Gastrocnemius medialis (tissue), 4 donors: ENCODE data around the gene XYLT1. TPM values are rescaled to one million over a fixed set of nuclear protein-coding genes. Genes with fewer than 3 reads are reported as not detected.

ENCODE experiments used
- ATAC-seq, 2 donors: fragments of 150-250 bp; one replicate each; pipeline ENCODE4 v1.9.1; 2016
- DNase-seq, 2 donors: peaks; one replicate each; pipeline ENCODE4 v3.0.0-alpha.2; 2019
- H3K27ac ChIP-seq, 4 donors: fragments of 200-600 bp; sonication (generic); 1 replicate in 1 of 4; 2 replicates in 3 of 4; pipeline ENCODE4 v1.5.1; 2016 to 2018; ENCODE audit warnings: mild to moderate bottlenecking in 2 of 4, moderate library complexity in 1 of 4
- H3K27me3 ChIP-seq, 3 donors: fragments of 200-600 bp; sonication (generic) in 2 of 3; 1 replicate in 1 of 3; 2 replicates in 2 of 3; pipeline versions ENCODE4 v1.5.1 to v1.6.0; 2016 to 2019; ENCODE audit warnings: mild to moderate bottlenecking in 1 of 3, moderate library complexity in 1 of 3
- H3K36me3 ChIP-seq, 2 donors: fragments of 200-600 bp; sonication (generic) in 1 of 2; one replicate each; pipeline ENCODE4 v1.5.1; 2017 to 2018
- H3K4me1 ChIP-seq, 2 donors: fragments of 200-600 bp; sonication (generic) in 1 of 2; one replicate each; pipeline ENCODE4 v1.5.1; 2016 to 2017; ENCODE audit warnings: mild to moderate bottlenecking in 2 of 2
- H3K4me3 ChIP-seq, 4 donors: fragments of 200-600 bp; sonication (generic) in 3 of 4; 1 replicate in 1 of 4; 2 replicates in 3 of 4; pipeline ENCODE4 v1.5.1; 2016 to 2019; ENCODE audit warnings: mild to moderate bottlenecking in 2 of 4
- H3K9me3 ChIP-seq, 3 donors: fragments of 200-600 bp; sonication (generic) in 2 of 3; 1 replicate in 1 of 3; 2 replicates in 2 of 3; pipeline ENCODE4 v1.5.1; 2016 to 2019
- CTCF ChIP-seq, 5 experiments: fragments of 450-650 bp in 3 of 5; fragments of 200-600 bp in 2 of 5; sonication (generic) in 2 of 5; IDR thresholded peaks in 4 of 5; conservative IDR thresholded peaks in 1 of 5; 1 replicate in 4 of 5; 2 replicates in 1 of 5; pipeline ENCODE4 v1.5.1; 2016 to 2019; ENCODE audit warnings: antibody characterized with exemption in 5 of 5, mild to moderate bottlenecking in 3 of 5, moderate library complexity in 3 of 5
- POLR2A ChIP-seq, 2 donors: fragments of 450-650 bp; IDR thresholded peaks; one replicate each; pipeline ENCODE4 v1.6.1; 2017; ENCODE audit warnings: antibody characterized with exemption in 2 of 2, mild to moderate bottlenecking in 2 of 2, moderate library complexity in 2 of 2
- in situ Hi-C, 4 donors: fragments of 200-750 bp; cut with MboI; loops; one replicate each; pipeline versions ENCODE4 v1.15.0 to v1.8.0; 2017; ENCODE audit warnings: low sequenced_read_pairs in 4 of 4
- intact Hi-C: fragments of 100-400 bp; cut with DNase I; formaldehyde crosslinking; loops from one replicate; pipeline ENCODE4 v1.15.1; 2023; ENCODE audit warnings: low total_unique reads
- total RNA-seq, 4 donors: library from RNA; depleted of rRNA; stranded (reverse); fragments of >200 nt; gene quantifications; one replicate each; pipeline versions ENCODE4 v1.1.0 to v1.2.3, GENCODE V29; 2016

The XYLT1 gene
- total RNA-seq, 4 donors from 2014 or later = 0.87 to 7.9 (median 1.4) TPM

- in situ Hi-C loops = no loop called here
- DNase-seq (no peak), ATAC-seq (no peak)
- intact Hi-C loops = no loop called here
- Histone ChIP-seq H3K27me3 (no peaks in the 10 kb centered on the region), H3K27ac (no peak overlapping the region), H3K36me3 (no peaks in the 10 kb centered on the region), H3K4me3 (no peak overlapping the region), H3K9me3 (no peaks in the 10 kb centered on the region), H3K4me1 (no peaks in the 10 kb centered on the region)
- TF ChIP-seq CTCF (IDR thresholded peaks at IDR 0.05 in 4 of 5, conservative IDR thresholded peaks at IDR 0.05 in 1 of 5) (no peak), POLR2A (IDR thresholded peaks at IDR 0.05) (no peak)
Observed at GRCh38 chr16:17424771-17425170, 46.0 kb downstream of the XYLT1 start.

GRCh38 chr16:17423221-17423620 is 47.5 kb downstream of the XYLT1 start:
- H3K4me1 ChIP-seq = no peaks in the 10 kb centered on the region
- ATAC-seq (no peak), DNase-seq (no peak)
- no peaks in the 10 kb centered on the region for H3K36me3 ChIP-seq
- H3K9me3 ChIP-seq = no peaks in the 10 kb centered on the region
- no peak overlapping the region for H3K4me3 ChIP-seq
- no peaks in the 10 kb centered on the region for H3K27me3 ChIP-seq
- TF ChIP-seq CTCF (IDR thresholded peaks at IDR 0.05 in 4 of 5, conservative IDR thresholded peaks at IDR 0.05 in 1 of 5) (no peak), POLR2A (IDR thresholded peaks at IDR 0.05) (no peak)
- no peak overlapping the region for H3K27ac ChIP-seq
- in situ Hi-C loops (no loop called here), intact Hi-C loops (no loop called here)

- DNase-seq = no peak
- H3K4me1 ChIP-seq = no peaks in the 10 kb centered on the region
- no peaks in the 10 kb centered on the region for H3K36me3 ChIP-seq
- intact Hi-C loops (no loop called here), in situ Hi-C loops (no loop called here)
- H3K9me3 ChIP-seq = no peaks in the 10 kb centered on the region
- no peak overlapping the region for H3K4me3 ChIP-seq
- H3K27me3 ChIP-seq = no peaks in the 10 kb centered on the region
- TF ChIP-seq POLR2A (IDR thresholded peaks at IDR 0.05) (no peak), CTCF (IDR thresholded peaks at IDR 0.05 in 4 of 5, conservative IDR thresholded peaks at IDR 0.05 in 1 of 5) (no peak)
- H3K27ac ChIP-seq = no peak overlapping the region
- ATAC-seq = no peak
Observed at GRCh38 chr16:17420816-17421215, 49.9 kb downstream of the XYLT1 start.

- Histone ChIP-seq H3K27ac (no peak overlapping the region), H3K4me3 (no peak overlapping the region), H3K9me3 (no peaks in the 10 kb centered on the region), H3K36me3 (no peaks in the 10 kb centered on the region), H3K27me3 (no peaks in the 10 kb centered on the region), H3K4me1 (no peaks in the 10 kb centered on the region)
- DNase-seq (no peak), ATAC-seq (no peak)
- TF ChIP-seq CTCF (IDR thresholded peaks at IDR 0.05 in 4 of 5, conservative IDR thresholded peaks at IDR 0.05 in 1 of 5) = no peak
- TF ChIP-seq POLR2A (IDR thresholded peaks at IDR 0.05) = no peak
- intact Hi-C loops = no loop called here
- in situ Hi-C loops = no loop called here
Observed at GRCh38 chr16:17419266-17419665, 51.5 kb downstream of the XYLT1 start.

GRCh38 chr16:17417740-17418139 is 53.0 kb downstream of the XYLT1 start:
- Histone ChIP-seq H3K27me3 (no peaks in the 10 kb centered on the region), H3K36me3 (no peaks in the 10 kb centered on the region), H3K4me1 (no peaks in the 10 kb centered on the region), H3K4me3 (no peak overlapping the region), H3K27ac (no peak overlapping the region), H3K9me3 (no peaks in the 10 kb centered on the region)
- no peak for ATAC-seq
- no peak for DNase-seq
- TF ChIP-seq CTCF (IDR thresholded peaks at IDR 0.05 in 4 of 5, conservative IDR thresholded peaks at IDR 0.05 in 1 of 5) = no peak
- TF ChIP-seq POLR2A (IDR thresholded peaks at IDR 0.05) = no peak
- in situ Hi-C loops = no loop called here
- intact Hi-C loops = no loop called here
